Uterus (tissue), 4 donors: ENCODE results near the gene OSBPL7. TPM values are rescaled to one million over a fixed set of nuclear protein-coding genes. Genes with fewer than 3 reads are reported as not detected.
A peak's percentile ranks its signal among the peaks of the same experiment; 100 is the strongest.

Source experiments
- DNase-seq, 2 donors: peaks; one replicate each; pipeline ENCODE4 v3.0.0-alpha.2; 2019 to 2020
- H3K27ac ChIP-seq, 2 donors: fragments of 200-600 bp; sonication (generic); 1 replicate in 1 of 2; 2 replicates in 1 of 2; pipeline ENCODE4 v1.5.1; 2016 to 2018
- H3K27me3 ChIP-seq, 2 donors: fragments of 200-600 bp; sonication (generic); one replicate each; pipeline ENCODE4 v1.5.1; 2018 to 2019; ENCODE audit warnings: control low read depth in 1 of 2
- H3K36me3 ChIP-seq, 2 donors: fragments of 200-600 bp; sonication (generic); one replicate each; pipeline ENCODE4 v1.5.1; 2019; ENCODE audit warnings: control low read depth in 1 of 2
- H3K4me1 ChIP-seq, 2 donors: fragments of 200-600 bp; sonication (generic); one replicate each; pipeline ENCODE4 v1.5.1; 2018 to 2019; ENCODE audit warnings: control low read depth in 1 of 2
- H3K4me3 ChIP-seq, 2 donors: fragments of 200-600 bp; sonication (generic); 1 replicate in 1 of 2; 2 replicates in 1 of 2; pipeline ENCODE4 v1.5.1; 2018 to 2019; ENCODE audit warnings: mild to moderate bottlenecking in 1 of 2
- H3K9me3 ChIP-seq, 2 donors: fragments of 200-600 bp; sonication (generic); one replicate each; pipeline ENCODE4 v1.5.1; 2019; ENCODE audit warnings: control low read depth in 1 of 2
- CTCF ChIP-seq, 4 experiments: fragments of 200-600 bp in 2 of 4; fragments of 450-650 bp in 2 of 4; sonication (generic) in 2 of 4; IDR thresholded peaks; one replicate each; pipeline ENCODE4 v1.5.1; 2016 to 2019; ENCODE audit warnings: antibody characterized with exemption in 4 of 4, mild to moderate bottlenecking in 2 of 4, moderate library complexity in 1 of 4
- POLR2A ChIP-seq, 2 donors: fragments of 450-650 bp; IDR thresholded peaks; one replicate each; pipeline ENCODE4 v1.6.1; 2016; ENCODE audit warnings: antibody characterized with exemption in 2 of 2, mild to moderate bottlenecking in 1 of 2, moderate library complexity in 1 of 2
- intact Hi-C: fragments of 100-400 bp; cut with DNase I; formaldehyde crosslinking; loops from one replicate; pipeline ENCODE4 v1.15.1; 2023; ENCODE audit warnings: low total_unique reads
- total RNA-seq, 4 donors: library from RNA; depleted of rRNA in 3 of 4; stranded (reverse); fragments of >200 nt in 3 of 4; gene quantifications; one replicate each; pipeline versions ENCODE4 v1.1.0 to v1.2.4, GENCODE V29; 2014 to 2023
- donor health status: DM: yes; HTN: yes; CAD: no.

Gene OSBPL7
- 10 to 100 TPM in 2 of 4 donors, 1 to 10 TPM in 2; 1.0 to 23.4 (median 10.7) TPM for total RNA-seq

DNA sequence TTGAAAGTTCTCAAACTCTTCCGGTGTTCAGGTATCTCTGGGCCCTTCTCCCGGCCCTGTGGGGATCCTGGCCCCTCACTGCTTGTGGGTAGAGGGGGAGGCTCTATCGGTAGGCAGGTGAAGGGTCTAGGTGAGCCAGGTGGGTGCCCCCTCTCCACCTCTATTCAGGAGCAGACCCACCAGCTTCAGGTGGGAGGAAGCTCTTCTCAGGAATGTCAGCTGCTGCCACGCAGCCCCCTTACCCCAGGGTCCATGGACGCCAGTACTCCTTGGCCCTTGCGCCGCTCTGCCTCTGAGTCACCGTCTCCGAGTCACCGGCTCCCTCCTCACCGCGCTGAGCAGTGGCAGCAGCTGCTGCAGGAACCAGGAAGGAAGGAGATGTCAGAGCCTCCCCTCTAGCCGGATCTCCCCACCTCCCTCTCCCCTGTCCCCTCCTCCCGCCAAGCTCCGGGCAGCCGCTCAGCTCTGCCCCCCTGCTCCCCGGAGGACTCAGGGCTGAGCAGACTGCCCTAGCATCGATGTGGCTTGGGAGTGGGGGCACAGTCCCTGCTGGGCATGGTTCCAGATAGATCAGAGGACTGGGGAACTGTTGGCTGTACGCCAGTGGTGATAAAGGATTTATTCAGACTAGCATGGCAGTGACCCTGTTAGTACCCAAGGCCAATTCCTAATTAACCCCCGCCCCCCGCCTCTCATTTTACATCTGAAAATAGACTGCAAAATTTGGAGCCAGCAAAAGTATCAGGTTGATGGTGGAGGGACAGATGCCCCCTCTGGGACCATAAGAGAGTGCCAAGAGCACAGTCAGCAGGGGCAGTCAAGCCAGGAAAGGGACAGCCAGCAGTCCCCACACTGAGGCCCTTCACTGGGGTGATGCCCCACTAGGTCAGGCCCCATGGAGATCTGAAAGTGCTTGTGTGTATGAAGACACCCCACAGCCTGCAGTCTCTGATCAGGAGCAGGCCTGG lies at the start of gene OSBPL7:
Gene OSBPL7 (minus strand): TSS at position 371 of the 968 bp plus-strand sequence. CDS start 1,516 bp downstream, outside the sequence.
- H3K36me3 ChIP-seq = no peaks in the 10 kb centered on the region
- H3K9me3 ChIP-seq = no peaks in the 10 kb centered on the region
- no peaks in the 10 kb centered on the region for H3K27me3 ChIP-seq
- peaks cover 0 to 13% of the 10 kb centered on the region in 2 donors for H3K4me1 ChIP-seq
- TF ChIP-seq CTCF (IDR thresholded peaks at IDR 0.05) (peak in 2 of 4 experiments; percentile 33 to 40), POLR2A (IDR thresholded peaks at IDR 0.05) (no peak)
- H3K4me3 ChIP-seq = peak within 1 kb of the TSS; percentile 42 to 50
- peak; percentile 59 to 75 for DNase-seq
- intact Hi-C loops = no loop called here
- H3K27ac ChIP-seq = peak within 1 kb of the TSS; percentile 36 to 50

DNA sequence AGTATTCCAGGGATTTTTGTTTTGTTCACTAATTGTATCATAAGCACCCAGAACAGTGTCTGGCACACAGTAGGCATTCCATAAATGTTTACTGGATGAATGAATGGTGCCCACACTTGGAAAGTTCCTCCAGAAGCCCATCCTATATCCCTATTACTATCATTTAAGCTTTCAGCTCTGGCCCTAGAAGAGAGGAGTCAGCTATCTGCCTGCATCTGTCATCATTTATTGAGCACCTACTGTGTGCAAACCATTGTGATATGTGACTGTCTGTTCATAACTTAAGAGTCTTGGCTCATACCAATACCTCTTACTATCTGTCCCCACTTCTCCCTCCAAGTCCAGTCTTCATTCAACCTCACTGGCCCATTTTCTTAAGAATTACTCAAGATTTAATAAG lies 49.5 kb upstream of the OSBPL7 start:
- intact Hi-C loops = no loop called here
- no peaks in the 10 kb centered on the region for H3K36me3 ChIP-seq
- no peak overlapping the region for H3K4me3 ChIP-seq
- H3K27me3 ChIP-seq = peaks cover 0 to 9% of the 10 kb centered on the region in 2 donors
- peaks cover 0 to 8% of the 10 kb centered on the region in 2 donors for H3K4me1 ChIP-seq
- no peaks in the 10 kb centered on the region for H3K9me3 ChIP-seq
- no peak overlapping the region for H3K27ac ChIP-seq
- no peak for DNase-seq
- TF ChIP-seq CTCF (IDR thresholded peaks at IDR 0.05) (no peak), POLR2A (IDR thresholded peaks at IDR 0.05) (no peak)

DNA sequence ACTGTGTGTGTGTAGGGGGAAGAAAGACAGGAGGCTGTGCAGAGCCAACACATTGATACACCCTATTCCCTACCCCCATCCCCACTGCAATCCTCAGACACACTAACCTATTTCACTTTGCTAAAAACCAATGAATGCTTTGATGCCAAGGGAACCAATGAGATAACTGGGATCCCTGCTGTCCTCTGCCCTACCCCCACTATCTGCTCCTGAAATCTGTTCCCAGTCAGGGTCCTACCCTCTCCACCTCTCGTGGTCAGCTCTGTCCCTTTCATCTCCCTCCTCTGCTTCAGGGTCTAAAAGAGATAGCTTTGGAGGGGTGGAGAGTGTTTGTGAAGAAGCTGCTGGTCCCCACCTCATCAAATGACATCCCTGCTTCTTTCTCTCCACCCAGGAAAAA lies 48.5 kb upstream of the OSBPL7 start:
- no peaks in the 10 kb centered on the region for H3K36me3 ChIP-seq
- DNase-seq = no peak
- intact Hi-C loops = no loop called here
- peaks cover 0 to 9% of the 10 kb centered on the region in 2 donors for H3K27me3 ChIP-seq
- no peak overlapping the region for H3K27ac ChIP-seq
- peaks cover 0 to 8% of the 10 kb centered on the region in 2 donors for H3K4me1 ChIP-seq
- H3K9me3 ChIP-seq = no peaks in the 10 kb centered on the region
- no peak overlapping the region for H3K4me3 ChIP-seq
- TF ChIP-seq CTCF (IDR thresholded peaks at IDR 0.05) = no peak
- no peak for TF ChIP-seq POLR2A (IDR thresholded peaks at IDR 0.05)

DNA sequence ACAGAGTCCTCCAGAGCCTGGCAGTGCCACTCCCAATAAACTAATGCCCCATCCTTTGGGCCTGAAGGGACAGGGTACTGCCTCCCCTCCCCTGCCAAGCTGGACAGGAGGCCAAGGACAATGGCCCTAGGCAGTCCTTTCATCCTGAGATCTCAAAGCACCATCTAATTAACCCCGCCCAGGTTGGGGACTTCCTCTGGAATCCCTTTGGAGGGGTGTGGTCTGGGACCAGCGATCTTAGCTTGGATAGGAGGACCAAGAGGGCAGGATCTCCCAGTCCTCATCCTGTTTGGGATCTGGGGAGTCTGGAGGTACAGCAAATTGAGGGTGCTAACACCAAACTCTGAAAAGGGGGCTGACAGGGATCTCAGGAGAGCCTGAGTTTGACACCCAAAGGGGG lies 47.5 kb upstream of the OSBPL7 start:
- TF ChIP-seq CTCF (IDR thresholded peaks at IDR 0.05) (no peak), POLR2A (IDR thresholded peaks at IDR 0.05) (no peak)
- H3K27me3 ChIP-seq = peaks cover 0 to 5% of the 10 kb centered on the region in 2 donors
- H3K27ac ChIP-seq = no peak overlapping the region
- peaks cover 0 to 8% of the 10 kb centered on the region in 2 donors for H3K4me1 ChIP-seq
- H3K4me3 ChIP-seq = no peak overlapping the region
- intact Hi-C loops = no loop called here
- no peaks in the 10 kb centered on the region for H3K36me3 ChIP-seq
- DNase-seq = no peak
- no peaks in the 10 kb centered on the region for H3K9me3 ChIP-seq
